Endodermal cell (in vitro differentiated cells): ENCODE results near the gene CDH13. TPM values are rescaled to one million over a fixed set of nuclear protein-coding genes. Genes with fewer than 3 reads are reported as not detected.

ENCODE experiments used
- DNase-seq: peaks from one replicate; pipeline ENCODE4 v3.0.0-alpha.2; 2017
- H3K27ac ChIP-seq: 2 replicates; pipeline ENCODE4 v1.5.1; 2013; ENCODE audit warnings: mild to moderate bottlenecking, low read depth, low read length, moderate library complexity
- H3K27me3 ChIP-seq: 2 replicates; pipeline ENCODE4 v1.6.1; 2013; ENCODE audit warnings: mild to moderate bottlenecking, low read length, moderate library complexity; ENCODE audit not compliant: insufficient read depth, control insufficient read depth, poor library complexity, severe bottlenecking
- H3K36me3 ChIP-seq: 2 replicates; pipeline ENCODE4 v1.7.0; 2013; ENCODE audit warnings: mild to moderate bottlenecking, low read length, moderate library complexity; ENCODE audit not compliant: control insufficient read depth, insufficient read depth
- H3K4me1 ChIP-seq: one replicate; pipeline ENCODE4 v1.7.0; 2013; ENCODE audit warnings: low read length; ENCODE audit not compliant: control insufficient read depth, insufficient read depth
- H3K4me3 ChIP-seq: 2 replicates; pipeline ENCODE4 v1.5.1; 2013; ENCODE audit warnings: mild to moderate bottlenecking, low read length, moderate library complexity
- H3K9ac ChIP-seq: 2 replicates; pipeline ENCODE4 v1.6.1; 2013; ENCODE audit warnings: mild to moderate bottlenecking, low read length, moderate library complexity; ENCODE audit not compliant: poor library complexity, severe bottlenecking; ENCODE audit errors: extremely low read depth
- H3K9me3 ChIP-seq: 2 replicates; pipeline ENCODE4 v1.6.1; 2013; ENCODE audit warnings: mild to moderate bottlenecking, low read length, moderate library complexity; ENCODE audit not compliant: control insufficient read depth
- H3K27ac Mint-ChIP-seq: 2 replicates; pipeline ENCODE4 v1.8.0; 2020; ENCODE audit warnings: mixed read lengths
- H3K27me3 Mint-ChIP-seq: 2 replicates; pipeline ENCODE4 v1.8.0; 2021; ENCODE audit warnings: mild to moderate bottlenecking, mixed read lengths; ENCODE audit not compliant: insufficient read depth
- H3K36me3 Mint-ChIP-seq: 2 replicates; pipeline ENCODE4 v1.8.0; 2020; ENCODE audit warnings: low read depth, mixed read lengths
- H3K4me1 Mint-ChIP-seq: 2 replicates; pipeline ENCODE4 v1.8.0; 2020; ENCODE audit warnings: mixed read lengths
- H3K4me3 Mint-ChIP-seq: 2 replicates; pipeline ENCODE4 v1.8.0; 2020; ENCODE audit warnings: mild to moderate bottlenecking, moderate library complexity, mixed read lengths
- H3K9me3 Mint-ChIP-seq: 2 replicates; pipeline ENCODE4 v1.8.0; 2020; ENCODE audit warnings: mild to moderate bottlenecking, mixed read lengths
- CTCF ChIP-seq: fragments of 200-600 bp; sonication (generic); conservative IDR thresholded peaks from 2 replicates; pipeline ENCODE4 v1.5.0; 2021; ENCODE audit warnings: antibody characterized with exemption, mild to moderate bottlenecking
- WGBS, 2 experiments: methylation state at CpG; one replicate each; pipeline versions ENCODE4 v1.1.5 to v1.1.7; 2013; ENCODE audit warnings: missing lambda C conversion rate in 2 of 2, mixed read lengths in 1 of 2; ENCODE audit not compliant: insufficient coverage in 1 of 2, insufficient read length in 1 of 2; 5-methylcytosine and 5-hydroxymethylcytosine counted together
- total RNA-seq, 2 donors: library from RNA; stranded (reverse); fragmentation: NEBNext Ultra II Directional in 1 of 2; extraction: Animal tissue kit (Norgen Biotek cat#: 25700) in 1 of 2; gene quantifications; 2 replicates in 1 of 2; 3 replicates in 1 of 2; pipeline ENCODE4 v1.2.1, GENCODE V29; 2021

Gene CDH13
- total RNA-seq, 2 donors from 2014 or later: 0.86 to 1.8 TPM

DNA sequence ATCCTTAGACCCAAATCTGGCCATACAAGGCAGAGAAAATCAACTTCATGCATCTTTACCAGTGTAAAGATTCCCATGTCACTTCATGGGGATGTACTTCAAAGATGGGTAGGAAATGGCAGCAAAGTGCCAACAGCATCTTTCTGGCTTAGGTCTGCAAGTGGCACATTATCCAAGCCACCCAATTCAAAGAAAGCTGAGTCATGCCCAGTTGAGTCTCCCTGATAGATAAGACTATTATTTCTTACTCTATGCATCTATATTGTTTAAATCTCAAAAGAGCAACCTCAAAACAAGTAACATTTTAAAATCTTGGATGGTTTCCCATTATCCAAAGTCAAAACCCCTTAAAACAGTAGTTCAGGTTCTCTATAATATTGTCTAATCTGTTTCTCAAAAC, 1119.8 kb downstream of the CDH13 start:
- Mint-ChIP-seq H3K27me3 (no peaks in the 10 kb centered on the region), H3K27ac (no peak overlapping the region)

GRCh38 chr16:83747936-83748335, 1121.2 kb downstream of the CDH13 start:
- H3K9me3 Mint-ChIP-seq: no peaks in the 10 kb centered on the region
- peak overlapping the region; percentile 6 for H3K27ac ChIP-seq
- no peaks in the 10 kb centered on the region for H3K27me3 Mint-ChIP-seq
- H3K27ac Mint-ChIP-seq: no peak overlapping the region
- no peaks in the 10 kb centered on the region for H3K4me1 ChIP-seq
- WGBS, 2 experiments: 73 to 98% methylated on average over 2 to 3 of the region's 3 CpGs
- no peak for TF ChIP-seq CTCF
- no peak for DNase-seq
- H3K4me1 Mint-ChIP-seq: no peaks in the 10 kb centered on the region
- H3K27me3 ChIP-seq: no peaks in the 10 kb centered on the region
- H3K36me3 ChIP-seq: no peaks in the 10 kb centered on the region
- H3K9me3 ChIP-seq: peaks cover 7% of the 10 kb centered on the region
- H3K9ac ChIP-seq: no peak overlapping the region
- no peaks in the 10 kb centered on the region for H3K36me3 Mint-ChIP-seq
- H3K4me3 ChIP-seq: no peak overlapping the region
- no peak overlapping the region for H3K4me3 Mint-ChIP-seq

More for the DNA sequence above, 1119.8 kb downstream of the CDH13 start:
- Histone ChIP-seq H3K27me3 (no peaks in the 10 kb centered on the region), H3K36me3 (no peaks in the 10 kb centered on the region), H3K4me3 (no peak overlapping the region), H3K9ac (no peak overlapping the region), H3K9me3 (peaks cover 7% of the 10 kb centered on the region), H3K4me1 (no peaks in the 10 kb centered on the region), H3K27ac (no peak overlapping the region)
- TF ChIP-seq CTCF: no peak
- H3K36me3 Mint-ChIP-seq: no peaks in the 10 kb centered on the region
- no peak for DNase-seq
- no peaks in the 10 kb centered on the region for H3K9me3 Mint-ChIP-seq
- H3K4me1 Mint-ChIP-seq: no peaks in the 10 kb centered on the region
- no peak overlapping the region for H3K4me3 Mint-ChIP-seq

GRCh38 chr16:83755391-83755790, 1128.6 kb downstream of the CDH13 start:
- Mint-ChIP-seq H3K9me3 (peaks cover 40% of the 10 kb centered on the region), H3K36me3 (no peaks in the 10 kb centered on the region), H3K4me3 (no peak overlapping the region), H3K4me1 (no peaks in the 10 kb centered on the region), H3K27me3 (peaks cover 2% of the 10 kb centered on the region), H3K27ac (no peak overlapping the region)
- H3K36me3 ChIP-seq: no peaks in the 10 kb centered on the region
- H3K27me3 ChIP-seq: no peaks in the 10 kb centered on the region
- no peak for TF ChIP-seq CTCF
- no peaks in the 10 kb centered on the region for H3K4me1 ChIP-seq
- H3K9ac ChIP-seq: no peak overlapping the region
- no peak overlapping the region for H3K27ac ChIP-seq
- no peak for DNase-seq
- no peak overlapping the region for H3K4me3 ChIP-seq
- peaks cover 25% of the 10 kb centered on the region for H3K9me3 ChIP-seq
